Activated CD8-positive, alpha-beta T cell treated with anti-CD3 and anti-CD28 coated beads, Interleukin-2, amount 10 ng/mL, durations not matched to agents 7 days and 5 days (primary cell): ENCODE results near the gene PDZK1. TPM values are rescaled to one million over a fixed set of nuclear protein-coding genes. Genes with fewer than 3 reads are reported as not detected.

Source experiments
- ATAC-seq: fragments of 150-1000 bp; cut with Tn5 transposase; one replicate; pipeline ENCODE4 v1.10.0; 2021; ENCODE audit warnings: moderate library complexity
- CTCF ChIA-PET: fragments of 350-600 bp; sonication (Branson Sonifier 250); formaldehyde crosslinking; loops from one replicate; lab custom pipeline; 2021; ENCODE audit warnings: antibody characterized with exemption; lab: Charles Lee
- POLR2A ChIA-PET: fragments of 350-600 bp; sonication (Branson Sonifier 250); formaldehyde crosslinking; loops from one replicate; lab custom pipeline; 2021; ENCODE audit warnings: antibody characterized with exemption; lab: Charles Lee
- DNase-seq: peaks from one replicate; pipeline ENCODE4 v3.0.0-alpha.2; 2020
- H3K27ac Mint-ChIP-seq: one replicate; pipeline ENCODE4 v1.8.0; 2021; ENCODE audit warnings: mild to moderate bottlenecking, mixed read lengths
- H3K27me3 Mint-ChIP-seq: one replicate; pipeline ENCODE4 v1.8.0; 2021; ENCODE audit warnings: low read depth, mixed read lengths
- H3K36me3 Mint-ChIP-seq: one replicate; pipeline ENCODE4 v1.8.0; 2021; ENCODE audit warnings: low read depth, mixed read lengths
- H3K4me1 Mint-ChIP-seq: one replicate; pipeline ENCODE4 v1.8.0; 2021; ENCODE audit warnings: low read depth, mixed read lengths
- H3K4me3 Mint-ChIP-seq: one replicate; pipeline ENCODE4 v1.8.0; 2021; ENCODE audit warnings: mild to moderate bottlenecking, mixed read lengths
- H3K9me3 Mint-ChIP-seq: one replicate; pipeline ENCODE4 v1.8.0; 2022; ENCODE audit warnings: mixed read lengths; ENCODE audit not compliant: insufficient read depth
- total RNA-seq, 2 experiments: library from RNA; stranded (reverse); gene quantifications; one replicate each; pipeline ENCODE4 v1.2.3, GENCODE V29; 2021

PDZK1 gene
- total RNA-seq, 2 experiments from 2014 or later, result 0.34 to 0.78 TPM

DNA sequence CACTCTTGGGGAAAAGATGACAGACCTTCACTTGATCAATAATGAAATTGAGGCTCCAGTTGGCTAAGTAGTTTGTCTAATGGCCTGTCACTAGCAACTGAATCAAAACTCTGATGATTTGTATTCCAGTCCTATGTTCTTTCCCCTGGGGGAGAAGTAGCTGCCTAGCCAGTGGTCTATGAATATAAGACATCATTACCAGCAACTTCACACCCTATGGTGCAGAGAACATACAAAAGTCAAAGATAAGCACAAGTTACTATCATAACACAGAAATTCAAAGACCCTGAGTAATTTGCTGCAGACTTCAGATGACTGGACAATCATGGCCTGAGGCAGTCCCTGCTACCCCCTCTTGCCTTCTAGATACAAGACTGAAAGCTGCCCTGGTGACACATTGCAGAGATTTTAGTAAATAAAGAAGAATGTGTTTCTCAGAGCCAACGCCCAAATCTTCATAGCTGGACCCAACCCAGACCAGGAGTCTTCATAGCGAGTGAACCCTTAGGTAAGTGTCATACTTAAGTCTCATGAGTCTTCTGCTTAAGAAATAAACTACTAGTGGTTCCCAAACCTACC lies 993 bp downstream of the PDZK1 start:
- H3K27me3 Mint-ChIP-seq, result peaks cover 17% of the 10 kb centered on the region
- no peak for ATAC-seq

DNA sequence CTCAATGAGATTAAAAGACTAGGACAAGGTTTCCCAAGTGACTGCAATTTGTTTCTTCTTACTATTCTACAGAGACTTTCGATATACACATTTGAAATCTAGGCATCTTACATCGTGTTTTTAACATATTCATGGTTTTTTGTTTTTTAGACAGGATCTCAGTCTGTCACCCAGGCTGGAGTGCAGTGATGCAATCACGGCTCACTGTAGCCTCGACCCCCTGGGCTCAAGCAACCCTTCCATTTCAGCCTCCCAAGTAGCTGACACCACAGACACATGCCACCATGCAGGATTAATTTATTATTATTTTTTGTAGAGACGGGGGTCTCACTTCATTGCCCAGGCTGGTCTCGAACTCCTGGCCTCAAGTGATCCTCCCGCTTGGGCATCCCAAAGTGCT lies 1.5 kb downstream of the PDZK1 start:
- H3K9me3 Mint-ChIP-seq, result no peaks in the 10 kb centered on the region
- POLR2A ChIA-PET, result no interaction called here
- no peaks in the 10 kb centered on the region for H3K36me3 Mint-ChIP-seq
- no peak for DNase-seq
- peaks cover 17% of the 10 kb centered on the region for H3K27me3 Mint-ChIP-seq
- no peaks in the 10 kb centered on the region for H3K4me1 Mint-ChIP-seq
- ATAC-seq, result no peak
- H3K27ac Mint-ChIP-seq, result no peak overlapping the region
- CTCF ChIA-PET, result no interaction called here
- H3K4me3 Mint-ChIP-seq, result no peak overlapping the region

More for the DNA sequence above, 993 bp downstream of the PDZK1 start:
- Mint-ChIP-seq H3K36me3 (no peaks in the 10 kb centered on the region), H3K4me1 (no peaks in the 10 kb centered on the region), H3K27ac (no peak overlapping the region), H3K4me3 (no peak overlapping the region), H3K9me3 (no peaks in the 10 kb centered on the region)
- POLR2A ChIA-PET, result no interaction called here
- no peak for DNase-seq
- CTCF ChIA-PET, result interaction anchor here (1.5 kb wide), 1 partner anchor 14 kb away, joined by 4 read pairs; no protein-coding TSS in a partner anchor

DNA sequence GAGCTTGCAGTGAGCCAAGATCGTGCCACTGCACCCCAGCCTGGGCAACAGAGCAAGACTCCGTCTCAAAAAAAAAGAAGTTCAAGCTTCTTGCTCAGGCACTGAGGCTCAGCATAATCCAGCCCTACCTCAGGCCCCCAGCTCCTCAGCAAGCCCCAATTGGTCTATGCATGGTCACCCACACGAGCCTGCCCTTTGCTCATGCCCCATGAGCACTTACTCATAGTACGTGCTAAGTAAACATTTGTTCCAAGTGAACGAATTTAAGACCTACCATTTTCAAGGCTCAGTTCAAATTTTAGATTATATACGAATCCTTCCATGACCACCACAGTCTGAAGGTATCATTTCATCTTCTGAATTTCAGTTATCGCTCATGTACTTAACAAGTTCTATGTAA lies 4.3 kb downstream of the PDZK1 start:
- Mint-ChIP-seq H3K9me3 (no peaks in the 10 kb centered on the region), H3K4me3 (no peak overlapping the region), H3K36me3 (no peaks in the 10 kb centered on the region), H3K27me3 (peaks cover 23% of the 10 kb centered on the region), H3K27ac (no peak overlapping the region), H3K4me1 (no peaks in the 10 kb centered on the region)
- no peak for DNase-seq
- ChIA-PET POLR2A (no interaction called here), CTCF (interaction anchor here (0.7 kb wide), 1 partner anchor 19 kb away, joined by 3 read pairs; no protein-coding TSS in a partner anchor)
- no peak for ATAC-seq

DNA sequence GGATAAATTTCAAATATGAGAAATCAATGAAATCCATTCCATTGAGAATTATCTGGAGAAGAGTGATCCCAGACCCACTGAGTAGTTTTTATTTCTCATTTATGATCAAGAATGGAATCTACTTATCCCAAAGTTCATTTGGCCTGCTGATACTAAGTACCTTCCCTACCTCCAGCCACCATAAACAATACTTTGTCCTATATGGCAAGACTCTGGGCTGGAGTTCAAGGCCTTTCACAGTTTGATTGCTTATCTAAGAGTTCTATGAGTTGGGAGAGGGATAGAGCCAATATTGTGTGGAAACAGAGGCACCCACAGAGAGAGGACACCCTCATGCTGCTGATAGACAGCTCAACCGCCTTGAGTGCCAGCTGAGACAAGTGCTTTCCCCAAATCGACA lies 5.1 kb downstream of the PDZK1 start:
- H3K27me3 Mint-ChIP-seq, result peaks cover 23% of the 10 kb centered on the region
- no peaks in the 10 kb centered on the region for H3K9me3 Mint-ChIP-seq
- no peak for ATAC-seq
- no peaks in the 10 kb centered on the region for H3K4me1 Mint-ChIP-seq
- no peak for DNase-seq
- H3K36me3 Mint-ChIP-seq, result no peaks in the 10 kb centered on the region
- CTCF ChIA-PET, result no interaction called here
- POLR2A ChIA-PET, result no interaction called here
- H3K4me3 Mint-ChIP-seq, result no peak overlapping the region
- no peak overlapping the region for H3K27ac Mint-ChIP-seq

DNA sequence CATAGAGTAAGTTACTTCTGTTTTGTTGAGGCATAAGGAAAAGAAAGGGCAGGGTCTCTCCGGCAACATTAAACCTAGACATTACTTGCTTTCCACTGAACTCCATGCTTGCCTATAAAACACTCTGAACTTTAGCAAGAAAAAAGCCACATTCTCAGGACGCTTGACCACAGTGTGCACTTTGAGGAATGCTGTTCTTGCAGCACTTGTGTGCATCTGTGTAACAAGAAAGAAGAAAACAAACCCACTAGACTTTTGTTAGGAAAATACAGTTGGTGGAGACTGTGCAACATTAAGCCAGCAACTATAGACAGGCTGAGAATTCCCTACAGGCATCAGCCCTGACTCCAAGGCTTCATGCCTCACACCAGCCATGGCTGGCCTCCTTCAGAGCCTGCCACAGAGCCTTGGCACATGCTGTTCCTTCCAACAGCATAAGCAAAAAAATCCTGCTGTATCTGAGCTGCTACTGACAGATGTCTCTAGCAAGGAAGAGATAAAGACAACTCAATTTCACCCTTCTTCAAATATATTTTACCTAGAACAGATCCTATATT lies 5.8 kb downstream of the PDZK1 start:
- no peaks in the 10 kb centered on the region for H3K36me3 Mint-ChIP-seq

DNA sequence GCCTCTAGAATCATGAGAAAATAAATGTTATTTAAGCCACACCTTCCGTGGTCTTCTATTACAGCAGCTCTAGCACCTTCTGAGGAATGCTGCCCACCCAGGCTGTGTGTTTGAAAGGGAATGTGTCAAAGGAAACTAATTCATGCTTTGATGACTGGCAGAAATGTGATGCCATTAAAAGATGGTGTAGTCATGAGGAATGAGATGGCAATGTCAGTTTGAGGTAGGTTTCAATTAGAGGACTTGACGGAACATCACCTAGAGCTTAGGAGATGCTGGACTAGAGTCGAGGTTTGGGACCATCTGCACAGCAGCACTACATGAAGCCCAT lies 10.6 kb downstream of the PDZK1 start:
- H3K4me1 Mint-ChIP-seq, result peaks cover 9% of the 10 kb centered on the region
- DNase-seq (no peak), ATAC-seq (no peak)
- H3K27ac Mint-ChIP-seq, result no peak overlapping the region
- no peaks in the 10 kb centered on the region for H3K9me3 Mint-ChIP-seq
- peaks cover 2% of the 10 kb centered on the region for H3K36me3 Mint-ChIP-seq
- CTCF ChIA-PET, result no interaction called here
- H3K27me3 Mint-ChIP-seq, result peaks cover 10% of the 10 kb centered on the region
- POLR2A ChIA-PET, result no interaction called here
- no peak overlapping the region for H3K4me3 Mint-ChIP-seq

More for the DNA sequence above, 5.8 kb downstream of the PDZK1 start:
- Mint-ChIP-seq H3K4me3 (no peak overlapping the region), H3K4me1 (no peaks in the 10 kb centered on the region), H3K27ac (no peak overlapping the region), H3K27me3 (peaks cover 23% of the 10 kb centered on the region), H3K9me3 (no peaks in the 10 kb centered on the region)
- DNase-seq, result no peak
- ChIA-PET CTCF (no interaction called here), POLR2A (no interaction called here)
- ATAC-seq, result no peak

DNA sequence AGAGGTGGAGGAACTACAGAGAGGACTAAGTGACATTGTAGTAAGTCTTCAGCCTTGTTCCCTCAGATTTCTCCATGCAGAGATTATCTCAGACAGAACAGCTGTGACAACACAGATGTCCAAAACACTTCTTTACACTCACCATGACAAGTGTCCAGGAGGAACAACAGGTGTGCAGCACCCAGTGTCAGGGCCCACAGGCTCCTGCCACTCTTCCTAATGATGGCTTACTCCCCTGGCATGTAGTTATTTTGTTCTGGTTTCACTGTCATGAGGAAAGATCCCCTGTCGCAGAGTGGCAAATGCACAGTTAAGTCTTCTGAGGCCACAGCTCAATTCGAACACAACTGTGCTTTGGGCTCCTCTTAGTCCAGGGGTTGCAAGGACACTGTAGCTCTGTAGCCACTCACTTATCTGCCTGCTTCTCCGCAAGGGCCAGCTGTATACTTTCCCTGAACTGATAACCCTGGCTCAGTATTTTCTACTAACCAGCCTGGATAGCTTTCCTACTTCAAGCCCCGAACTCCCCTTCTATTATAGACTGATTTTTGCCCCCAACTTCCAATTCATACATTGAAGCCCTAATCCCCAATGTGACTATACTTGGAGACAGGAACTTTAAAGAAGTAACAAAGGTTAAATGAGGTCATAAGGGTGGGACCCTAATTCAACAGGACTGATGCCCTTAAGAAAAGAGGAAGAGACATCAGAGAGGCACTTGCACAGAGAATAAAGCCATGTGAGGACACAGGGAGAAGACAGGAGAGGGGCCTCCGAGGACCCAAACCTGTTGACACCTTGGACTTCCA lies 11.1 kb downstream of the PDZK1 start:
- Mint-ChIP-seq H3K36me3 (peaks cover 2% of the 10 kb centered on the region), H3K4me1 (peaks cover 14% of the 10 kb centered on the region)
- POLR2A ChIA-PET, result no interaction called here

DNA sequence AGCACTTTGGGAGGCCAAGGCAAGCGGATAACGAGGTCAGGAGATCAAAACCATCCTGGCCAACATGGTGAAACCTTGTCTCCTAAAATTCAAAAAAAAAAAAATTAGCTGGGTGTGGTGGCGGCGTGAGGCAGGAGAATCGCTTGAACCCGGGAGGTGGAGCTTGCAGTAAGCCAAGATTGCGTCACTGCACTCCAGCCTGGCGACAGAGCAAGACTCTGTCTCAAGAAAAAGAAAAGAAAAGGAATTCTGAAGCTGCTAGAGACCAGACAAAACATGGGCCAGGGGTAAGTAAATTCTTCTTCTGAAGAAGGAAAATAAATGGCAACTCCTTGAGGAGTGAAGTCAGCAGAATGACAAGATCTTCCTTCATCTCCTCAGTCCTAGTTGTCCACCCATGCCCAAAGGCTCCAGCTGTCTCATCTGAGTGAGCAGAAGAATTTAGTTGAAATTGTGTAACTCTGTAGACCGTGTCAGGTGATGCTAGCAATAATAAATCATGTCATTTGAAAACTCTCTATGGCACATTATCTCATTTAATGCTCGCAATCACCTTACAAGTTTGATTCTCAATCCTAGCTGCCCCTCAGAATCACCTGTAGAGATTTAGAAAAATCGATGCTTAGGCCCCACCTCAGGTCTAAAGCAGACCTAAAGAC lies 14.3 kb downstream of the PDZK1 start:
- Mint-ChIP-seq H3K36me3 (peaks cover 10% of the 10 kb centered on the region), H3K9me3 (no peaks in the 10 kb centered on the region), H3K27ac (no peak overlapping the region), H3K4me1 (peaks cover 42% of the 10 kb centered on the region), H3K4me3 (no peak overlapping the region), H3K27me3 (no peaks in the 10 kb centered on the region)
- DNase-seq (no peak), ATAC-seq (no peak)
- ChIA-PET POLR2A (no interaction called here), CTCF (interaction anchor here (1.1 kb wide), 1 partner anchor 28 kb away, joined by 4 read pairs; no protein-coding TSS in a partner anchor)

More for the DNA sequence above, 11.1 kb downstream of the PDZK1 start:
- Mint-ChIP-seq H3K27me3 (peaks cover 8% of the 10 kb centered on the region), H3K27ac (no peak overlapping the region), H3K4me3 (no peak overlapping the region), H3K9me3 (no peaks in the 10 kb centered on the region)
- CTCF ChIA-PET, result interaction anchor here (0.9 kb wide), 1 partner anchor 25 kb away, joined by 3 read pairs; no protein-coding TSS in a partner anchor
- DNase-seq (no peak), ATAC-seq (no peak)

DNA sequence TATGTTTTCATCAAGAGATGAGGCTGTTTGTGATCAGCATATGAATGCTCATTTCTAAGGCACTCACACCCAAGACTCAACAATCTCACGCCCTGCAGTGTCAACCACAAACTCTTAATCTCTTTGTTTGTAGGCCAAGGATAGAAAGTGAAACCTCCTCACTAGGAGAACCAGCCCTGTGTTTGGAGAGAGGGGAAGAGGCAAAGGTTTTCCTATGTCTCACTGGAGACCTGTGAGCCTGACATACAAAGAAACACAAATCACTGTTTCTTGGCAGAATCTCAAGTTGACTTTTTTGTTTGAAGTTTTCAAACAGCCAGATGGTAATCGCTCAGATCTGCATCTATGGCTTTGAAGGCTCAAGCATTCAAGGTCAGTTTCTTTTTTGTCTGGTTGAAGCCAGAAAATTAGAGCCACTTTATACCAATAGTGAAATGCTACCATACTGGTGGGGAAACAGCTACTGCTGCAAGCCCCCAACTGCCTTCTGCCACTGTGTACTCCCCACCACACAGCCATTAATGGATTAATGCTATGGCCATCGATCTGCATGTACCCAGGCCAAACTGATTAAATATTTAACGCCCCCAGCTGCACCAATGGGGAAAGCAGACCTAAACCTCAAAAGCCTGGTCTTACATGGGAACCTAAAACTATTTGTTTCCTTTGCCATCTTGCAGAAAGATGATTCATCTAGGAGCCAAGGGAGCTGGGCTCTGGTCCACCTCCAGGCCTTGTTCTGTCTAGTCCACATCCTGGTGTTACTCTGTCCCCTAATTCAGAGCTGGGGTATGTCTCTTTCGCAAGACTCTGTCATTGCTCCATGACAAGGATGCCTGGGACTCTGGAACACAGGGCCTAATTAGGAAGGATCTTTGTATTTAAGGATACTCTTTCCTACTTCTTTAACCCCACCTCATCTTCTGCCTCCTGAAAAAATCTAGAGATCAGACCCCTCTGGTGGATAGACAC lies 16.3 kb downstream of the PDZK1 start:
- peak; percentile 97 for ATAC-seq
- CTCF ChIA-PET, result interaction anchor here (1.7 to 2.4 kb wide), 2 partner anchors 29 to 30 kb away, joined by 9 to 18 read pairs; partner anchors contain the start of gene CD160
- DNase-seq, result peak; percentile 76
- H3K4me3 Mint-ChIP-seq, result peak overlapping the region; percentile 32
- peaks cover 42% of the 10 kb centered on the region for H3K4me1 Mint-ChIP-seq
- H3K27me3 Mint-ChIP-seq, result no peaks in the 10 kb centered on the region
- no peaks in the 10 kb centered on the region for H3K9me3 Mint-ChIP-seq
- POLR2A ChIA-PET, result interaction anchor here (0.6 kb wide), 1 partner anchor 410 kb away, joined by 3 read pairs; no protein-coding TSS in a partner anchor
- peak overlapping the region; percentile 79 for H3K27ac Mint-ChIP-seq
- peaks cover 10% of the 10 kb centered on the region for H3K36me3 Mint-ChIP-seq

DNA sequence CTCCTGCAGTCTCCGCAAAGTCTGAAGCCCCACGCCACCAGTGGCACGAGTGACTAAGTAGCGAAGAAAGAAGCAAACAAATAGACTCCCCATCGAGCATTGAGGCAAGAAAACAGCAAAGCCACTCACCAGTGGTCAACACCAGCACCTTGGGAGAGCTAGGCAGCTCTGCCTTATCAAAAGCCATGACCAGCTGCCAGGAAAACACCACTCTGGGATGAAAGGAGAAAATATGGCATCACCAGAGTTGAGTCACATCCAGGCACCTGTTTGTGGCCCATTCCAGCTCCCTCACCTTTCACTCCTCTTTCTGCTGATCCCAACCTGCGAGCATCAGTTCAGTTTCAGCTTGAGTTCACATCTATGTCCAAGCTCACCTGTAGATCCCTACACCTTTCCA lies 17.2 kb downstream of the PDZK1 start:
- Mint-ChIP-seq H3K4me3 (peak overlapping the region; percentile 32), H3K27ac (peak overlapping the region; percentile 79), H3K36me3 (peaks cover 10% of the 10 kb centered on the region), H3K27me3 (no peaks in the 10 kb centered on the region), H3K9me3 (no peaks in the 10 kb centered on the region), H3K4me1 (peaks cover 38% of the 10 kb centered on the region)
- POLR2A ChIA-PET, result no interaction called here
- DNase-seq (no peak), ATAC-seq (no peak)
- CTCF ChIA-PET, result interaction anchor here (2.4 kb wide), 1 partner anchor 31 kb away, joined by 18 read pairs; no protein-coding TSS in a partner anchor

DNA sequence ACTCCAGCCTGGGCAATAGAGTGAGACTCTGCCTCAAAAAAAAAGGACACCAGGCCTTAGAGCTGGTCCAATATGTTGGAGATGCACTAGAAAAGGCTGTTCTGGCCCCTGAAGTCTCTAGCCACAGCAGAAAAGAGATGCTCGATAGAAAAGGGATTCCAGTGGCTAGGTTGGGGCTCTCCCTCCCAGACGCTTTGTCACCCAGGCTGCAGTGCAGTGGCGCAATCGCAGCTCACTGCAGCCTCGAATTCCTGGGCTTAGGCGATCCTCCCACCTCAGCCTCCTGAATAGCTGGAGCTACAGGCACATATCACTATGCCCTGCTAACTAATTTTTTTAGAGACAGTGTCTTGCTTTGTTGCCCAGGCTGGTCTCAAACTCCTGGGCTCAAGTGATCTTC lies 18.2 kb downstream of the PDZK1 start:
- Mint-ChIP-seq H3K4me3 (no peak overlapping the region), H3K36me3 (peaks cover 10% of the 10 kb centered on the region), H3K27ac (peak overlapping the region; percentile 20), H3K4me1 (peaks cover 38% of the 10 kb centered on the region), H3K9me3 (no peaks in the 10 kb centered on the region), H3K27me3 (no peaks in the 10 kb centered on the region)
- no peak for ATAC-seq
- DNase-seq, result no peak
- ChIA-PET CTCF (interaction anchor here (2.4 kb wide), 1 partner anchor 32 kb away, joined by 18 read pairs; no protein-coding TSS in a partner anchor), POLR2A (no interaction called here)
